GM10248 (cell line): ENCODE data around the gene PANK4.
A peak's percentile ranks its signal among the peaks of the same experiment; 100 is the strongest.

Experiments
- CTCF ChIA-PET: fragments of 300-600 bp; sonication (Branson Sonifier 250); formaldehyde crosslinking; extraction: SDS; loops from one replicate; lab custom pipeline; 2021; ENCODE audit warnings: antibody characterized with exemption; lab: Yijun Ruan, JAX
- POLR2A ChIA-PET: fragments of 350-650 bp; sonication (Branson Sonifier 250); formaldehyde crosslinking; extraction: SDS; loops from one replicate; lab custom pipeline; 2020; ENCODE audit warnings: antibody characterized with exemption; lab: Yijun Ruan, JAX
- DNase-seq: peaks from one replicate; pipeline ENCODE4 v3.0.0; 2012; ENCODE audit errors: extremely low spot score
- CTCF ChIP-seq: IDR thresholded peaks from 2 replicates; pipeline ENCODE4 v1.5.1; 2012; ENCODE audit warnings: mild to moderate bottlenecking, low read depth; ENCODE audit errors: extremely low read depth, missing control alignments, control extremely low read depth

PANK4 gene

DNA sequence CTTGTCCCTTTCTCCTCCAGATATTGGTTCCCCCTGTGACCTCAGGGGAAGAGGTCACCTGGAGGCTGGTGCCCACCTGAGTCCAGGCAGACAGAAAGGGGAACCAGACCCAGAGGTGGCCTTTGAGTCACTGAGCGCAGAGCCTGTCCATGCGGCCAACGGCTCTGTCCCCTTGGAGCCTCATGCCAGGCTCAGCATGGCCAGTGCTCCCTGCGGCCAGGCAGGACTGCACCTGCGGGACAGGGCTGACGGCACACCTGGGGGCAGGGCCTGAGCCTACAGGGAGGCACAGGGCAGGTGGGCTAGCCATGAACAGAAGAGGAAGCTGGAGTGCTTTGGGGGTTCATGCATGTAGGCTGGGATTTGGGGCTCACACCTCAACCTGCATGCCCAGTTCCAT, 32.5 kb upstream of the PANK4 start:
- ChIA-PET CTCF (interaction anchor here (0.7 to 1.9 kb wide), 3 partner anchors 10 to 144 kb away, joined by 3 to 5 read pairs (median 4); no protein-coding TSS in a partner anchor), POLR2A (interaction anchor here (1.5 to 1.6 kb wide), 2 partner anchors 10 to 19 kb away, joined by 4 read pairs; no protein-coding TSS in a partner anchor)
- no peak for DNase-seq
- no peak for TF ChIP-seq CTCF

DNA sequence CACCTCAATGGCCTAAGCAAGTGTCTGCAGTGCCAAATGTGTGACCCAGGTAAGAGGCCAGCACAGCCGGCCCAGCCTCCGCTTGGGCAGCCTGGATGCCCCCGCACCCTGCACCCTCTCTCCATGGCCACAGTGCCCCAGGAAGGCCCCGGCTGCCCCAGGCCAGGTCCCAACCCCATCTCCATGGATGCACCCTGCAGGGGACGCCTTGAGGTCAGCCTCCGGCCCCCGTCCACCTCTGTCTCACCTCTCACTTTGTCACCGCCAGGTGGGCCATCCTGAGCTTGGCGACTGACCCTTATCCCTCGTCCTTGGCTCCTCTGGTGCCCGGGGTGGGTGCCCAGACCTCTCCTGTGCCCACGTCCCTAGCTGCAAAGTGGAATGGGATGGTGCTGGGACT, 32.0 kb upstream of the PANK4 start:
- ChIA-PET POLR2A (interaction anchor here (1.1 to 1.6 kb wide), 3 partner anchors 9 to 20 kb away, joined by 4 read pairs; no protein-coding TSS in a partner anchor), CTCF (interaction anchor here (1.1 to 1.9 kb wide), 2 partner anchors 10 to 26 kb away, joined by 3 to 5 read pairs; no protein-coding TSS in a partner anchor)
- no peak for TF ChIP-seq CTCF
- DNase-seq, result no peak

DNA sequence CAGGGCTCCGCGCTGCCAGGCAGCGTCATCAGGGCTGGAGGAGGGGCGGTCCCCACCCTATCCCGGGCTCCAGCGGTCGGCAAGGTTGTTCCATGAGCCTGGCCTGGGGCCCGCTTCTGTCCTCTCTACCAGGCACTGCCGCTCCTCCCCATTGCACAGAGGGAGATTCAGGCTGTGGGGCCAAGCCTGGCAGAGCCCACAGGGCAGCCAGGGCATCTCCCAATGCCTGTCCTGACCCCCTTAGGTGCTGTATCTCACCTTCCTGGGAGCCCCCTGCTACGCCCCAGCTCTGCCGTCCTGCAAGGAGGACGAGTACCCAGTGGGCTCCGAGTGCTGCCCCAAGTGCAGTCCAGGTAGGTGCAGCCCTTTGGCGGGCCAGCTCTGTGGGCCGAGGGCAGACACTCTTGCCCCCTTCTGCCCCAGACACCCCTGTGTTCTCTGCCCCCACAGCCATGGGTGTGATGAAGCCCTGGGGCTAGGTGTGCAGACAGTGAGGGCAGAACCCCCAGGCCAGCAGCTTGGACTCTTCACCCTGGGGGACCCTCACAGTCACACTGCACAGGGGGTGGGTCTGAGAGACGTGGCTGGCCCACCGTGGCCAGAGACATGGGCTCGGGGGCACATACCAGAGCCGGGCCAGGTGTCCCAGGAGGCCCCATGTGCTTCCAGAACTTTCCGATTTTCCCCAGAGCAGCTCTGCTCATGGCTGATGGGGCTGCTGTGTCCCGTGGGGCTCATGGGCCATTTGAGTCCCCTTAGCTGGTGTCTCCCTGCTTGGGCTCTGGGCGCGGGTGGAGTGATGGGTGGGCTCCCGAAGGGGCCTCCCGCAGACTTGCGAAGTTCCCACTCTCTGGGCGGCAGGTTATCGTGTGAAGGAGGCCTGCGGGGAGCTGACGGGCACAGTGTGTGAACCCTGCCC, 31.3 kb upstream of the PANK4 start:
- no peak for DNase-seq
- TF ChIP-seq CTCF, result no peak
- POLR2A ChIA-PET, result interaction anchor here (1.1 to 1.6 kb wide), 3 partner anchors 8 to 20 kb away, joined by 4 read pairs; no protein-coding TSS in a partner anchor
- CTCF ChIA-PET, result interaction anchor here (1.1 to 1.9 kb wide), 2 partner anchors 9 to 27 kb away, joined by 3 to 5 read pairs; no protein-coding TSS in a partner anchor

DNA sequence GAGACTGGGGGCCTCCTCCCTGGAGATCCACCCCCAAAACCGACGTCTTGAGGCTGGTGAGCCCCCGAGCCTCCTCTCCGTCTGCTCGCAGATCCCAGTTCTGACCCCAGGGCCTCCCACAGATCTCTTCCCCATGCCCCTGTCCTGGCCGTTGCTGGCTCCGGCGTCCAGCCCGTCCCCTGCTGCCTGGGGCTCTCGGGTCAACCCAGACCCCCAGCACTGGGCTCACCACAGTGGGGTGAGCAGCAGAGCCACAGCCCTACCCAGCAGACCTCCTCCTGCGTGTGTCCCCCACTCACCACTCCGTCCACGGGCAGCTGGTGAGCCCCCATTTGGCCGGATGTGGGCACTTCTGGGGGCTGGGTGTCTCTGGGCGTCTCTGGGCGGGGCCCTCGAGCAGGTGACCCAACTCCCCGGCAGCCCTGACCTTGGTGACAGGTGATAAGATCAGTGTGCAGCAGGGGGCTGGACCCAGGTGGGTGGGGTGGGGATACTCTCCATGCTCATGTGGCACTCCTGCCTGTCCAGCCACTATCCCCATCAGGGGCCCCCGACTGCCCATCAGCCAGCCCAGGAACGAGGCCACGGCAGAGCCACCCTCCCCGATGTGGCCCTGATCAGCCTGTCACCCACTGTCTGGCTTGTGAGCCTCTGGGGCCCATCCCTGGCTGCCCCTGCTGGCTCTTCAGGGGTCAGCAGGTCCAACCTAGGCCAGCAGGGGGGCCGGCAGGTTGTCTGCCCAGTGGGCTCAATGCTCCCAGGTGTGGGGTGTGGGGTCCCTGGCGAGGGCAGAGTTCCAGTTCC, 30.5 kb upstream of the PANK4 start:
- DNase-seq, result peak; percentile 68
- ChIA-PET CTCF (interaction anchor here (1.0 to 2.0 kb wide), 8 partner anchors 8 to 142 kb away, joined by 3 to 10 read pairs (median 4); no protein-coding TSS in a partner anchor), POLR2A (interaction anchor here (0.8 to 1.5 kb wide), 4 partner anchors 10 to 27 kb away, joined by 3 to 11 read pairs (median 4); no protein-coding TSS in a partner anchor)
- peak; percentile 16 for TF ChIP-seq CTCF

- POLR2A ChIA-PET, result interaction anchor here (0.8 to 1.5 kb wide), 4 partner anchors 9 to 29 kb away, joined by 3 to 11 read pairs (median 4); no protein-coding TSS in a partner anchor
- CTCF ChIA-PET, result interaction anchor here (0.9 to 2.0 kb wide), 8 partner anchors 8 to 141 kb away, joined by 3 to 10 read pairs (median 4); no protein-coding TSS in a partner anchor
- peak; percentile 83 for DNase-seq
- no peak for TF ChIP-seq CTCF
Observed at GRCh38 chr1:2556277-2556677, 29.9 kb upstream of the PANK4 start, which contains the start of gene TNFRSF14. Gene TNFRSF14, plus strand, starts transcription at chr1:2556371. Its CDS starts 294 bp downstream, at chr1:2556665.
